Measurements from ENCODE around the gene FGF22. TPM values are rescaled to one million over a fixed set of nuclear protein-coding genes. Genes with fewer than 3 reads are reported as not detected.
"Not testable (repeated sequence)": the region's sequence is repeated elsewhere in the genome, so short reads cannot be mapped to it uniquely, and the experiment has no call there.

FGF22 gene
- total and polyA plus RNA-seq, 2 donors from 2014 or later: 0.19 to 0.71 TPM

GRCh38 chr19:601790-602189, 37.9 kb upstream of the FGF22 start:
- no peaks in the 10 kb centered on the region for H3K27me3 ChIP-seq (ENCODE audit: control insufficient read depth, insufficient read depth, low read length)
- no peak overlapping the region for H3K4me3 ChIP-seq (ENCODE audit: low read length in 3 of 3)
- no peaks in the 10 kb centered on the region for H3K36me3 ChIP-seq (ENCODE audit: control insufficient read depth in 2 of 3, insufficient read depth in 3 of 3, low read length in 3 of 3)
- FAIRE-seq (no peak), DNase-seq (no peak)
- H3K4me1 ChIP-seq (ENCODE audit: control insufficient read depth in 2 of 3, insufficient read depth in 2 of 3, low read depth in 1 of 3, low read length in 3 of 3): no peaks in the 10 kb centered on the region
- no peak overlapping the region for H3K27ac ChIP-seq (ENCODE audit: low read depth in 2 of 2, low read length in 2 of 2)
- intact Hi-C loops (cut with DNase I): no loop called here
- TF ChIP-seq, protein P1, sequence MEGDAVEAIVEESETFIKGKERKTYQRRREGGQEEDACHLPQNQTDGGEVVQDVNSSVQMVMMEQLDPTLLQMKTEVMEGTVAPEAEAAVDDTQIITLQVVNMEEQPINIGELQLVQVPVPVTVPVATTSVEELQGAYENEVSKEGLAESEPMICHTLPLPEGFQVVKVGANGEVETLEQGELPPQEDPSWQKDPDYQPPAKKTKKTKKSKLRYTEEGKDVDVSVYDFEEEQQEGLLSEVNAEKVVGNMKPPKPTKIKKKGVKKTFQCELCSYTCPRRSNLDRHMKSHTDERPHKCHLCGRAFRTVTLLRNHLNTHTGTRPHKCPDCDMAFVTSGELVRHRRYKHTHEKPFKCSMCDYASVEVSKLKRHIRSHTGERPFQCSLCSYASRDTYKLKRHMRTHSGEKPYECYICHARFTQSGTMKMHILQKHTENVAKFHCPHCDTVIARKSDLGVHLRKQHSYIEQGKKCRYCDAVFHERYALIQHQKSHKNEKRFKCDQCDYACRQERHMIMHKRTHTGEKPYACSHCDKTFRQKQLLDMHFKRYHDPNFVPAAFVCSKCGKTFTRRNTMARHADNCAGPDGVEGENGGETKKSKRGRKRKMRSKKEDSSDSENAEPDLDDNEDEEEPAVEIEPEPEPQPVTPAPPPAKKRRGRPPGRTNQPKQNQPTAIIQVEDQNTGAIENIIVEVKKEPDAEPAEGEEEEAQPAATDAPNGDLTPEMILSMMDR (IDR thresholded peaks at IDR 0.05; ENCODE audit: borderline replicate concordance, extremely low read depth, insufficient read depth): no peak
- H3K9me3 ChIP-seq (ENCODE audit: control insufficient read depth in 2 of 3, insufficient read depth in 1 of 3, low read length in 3 of 3): no peaks in the 10 kb centered on the region
- H3K9ac ChIP-seq (ENCODE audit: low read length in 3 of 3): no peak overlapping the region

- FAIRE-seq (no peak), DNase-seq (no peak)
- Histone ChIP-seq H3K27me3 (ENCODE audit: control insufficient read depth, insufficient read depth, low read length) (no peaks in the 10 kb centered on the region), H3K36me3 (ENCODE audit: control insufficient read depth in 2 of 3, insufficient read depth in 3 of 3, low read length in 3 of 3) (no peaks in the 10 kb centered on the region), H3K27ac (ENCODE audit: low read depth in 2 of 2, low read length in 2 of 2) (no peak overlapping the region), H3K4me3 (ENCODE audit: low read length in 3 of 3) (no peak overlapping the region), H3K9ac (ENCODE audit: low read length in 3 of 3) (no peak overlapping the region), H3K4me1 (ENCODE audit: control insufficient read depth in 2 of 3, insufficient read depth in 2 of 3, low read depth in 1 of 3, low read length in 3 of 3) (no peaks in the 10 kb centered on the region), H3K9me3 (ENCODE audit: control insufficient read depth in 2 of 3, insufficient read depth in 1 of 3, low read length in 3 of 3) (no peaks in the 10 kb centered on the region)
- intact Hi-C loops (cut with DNase I): no loop called here
- TF ChIP-seq, protein P1 (IDR thresholded peaks at IDR 0.05; ENCODE audit: borderline replicate concordance, extremely low read depth, insufficient read depth): no peak
These were observed 37.0 kb upstream of the FGF22 start for GRCh38 chr19:602391-603301.

- H3K4me1 ChIP-seq (ENCODE audit: control insufficient read depth in 2 of 3, insufficient read depth in 2 of 3, low read depth in 1 of 3, low read length in 3 of 3); intact Hi-C loops (cut with DNase I); H3K9me3 ChIP-seq (ENCODE audit: control insufficient read depth in 2 of 3, insufficient read depth in 1 of 3, low read length in 3 of 3); H3K9ac ChIP-seq (ENCODE audit: low read length in 3 of 3); FAIRE-seq; DNase-seq; H3K36me3 ChIP-seq (ENCODE audit: control insufficient read depth in 2 of 3, insufficient read depth in 3 of 3, low read length in 3 of 3); H3K27ac ChIP-seq (ENCODE audit: low read depth in 2 of 2, low read length in 2 of 2); H3K4me3 ChIP-seq (ENCODE audit: low read length in 3 of 3); H3K27me3 ChIP-seq (ENCODE audit: control insufficient read depth, insufficient read depth, low read length): not testable (repeated sequence)
These were observed 36.4 kb upstream of the FGF22 start for GRCh38 chr19:603302-603639.

GRCh38 chr19:603779-604178, 35.9 kb upstream of the FGF22 start:
- H3K27me3 ChIP-seq (ENCODE audit: control insufficient read depth, insufficient read depth, low read length); H3K4me1 ChIP-seq (ENCODE audit: control insufficient read depth in 2 of 3, insufficient read depth in 2 of 3, low read depth in 1 of 3, low read length in 3 of 3); H3K9ac ChIP-seq (ENCODE audit: low read length in 3 of 3); intact Hi-C loops (cut with DNase I); H3K27ac ChIP-seq (ENCODE audit: low read depth in 2 of 2, low read length in 2 of 2); H3K4me3 ChIP-seq (ENCODE audit: low read length in 3 of 3); H3K9me3 ChIP-seq (ENCODE audit: control insufficient read depth in 2 of 3, insufficient read depth in 1 of 3, low read length in 3 of 3); H3K36me3 ChIP-seq (ENCODE audit: control insufficient read depth in 2 of 3, insufficient read depth in 3 of 3, low read length in 3 of 3); FAIRE-seq; DNase-seq: not testable (repeated sequence)

Data from kidney (tissue), 14 donors.